22Rv1 (cell line): ENCODE results near the gene TEX55.
A peak's percentile ranks its signal among the peaks of the same experiment; 100 is the strongest.

Experiments
- ZFX ChIP-seq: fragments of 450-650 bp; IDR thresholded peaks from 2 replicates; pipeline ENCODE4 v1.6.1; 2017; ENCODE audit warnings: antibody characterized with exemption, borderline replicate concordance
- TF ChIP-seq, protein P1 (sequence below): fragments of 450-650 bp; IDR thresholded peaks from 2 replicates; pipeline ENCODE4 v1.5.1; 2017; ENCODE audit warnings: mild to moderate bottlenecking

DNA sequence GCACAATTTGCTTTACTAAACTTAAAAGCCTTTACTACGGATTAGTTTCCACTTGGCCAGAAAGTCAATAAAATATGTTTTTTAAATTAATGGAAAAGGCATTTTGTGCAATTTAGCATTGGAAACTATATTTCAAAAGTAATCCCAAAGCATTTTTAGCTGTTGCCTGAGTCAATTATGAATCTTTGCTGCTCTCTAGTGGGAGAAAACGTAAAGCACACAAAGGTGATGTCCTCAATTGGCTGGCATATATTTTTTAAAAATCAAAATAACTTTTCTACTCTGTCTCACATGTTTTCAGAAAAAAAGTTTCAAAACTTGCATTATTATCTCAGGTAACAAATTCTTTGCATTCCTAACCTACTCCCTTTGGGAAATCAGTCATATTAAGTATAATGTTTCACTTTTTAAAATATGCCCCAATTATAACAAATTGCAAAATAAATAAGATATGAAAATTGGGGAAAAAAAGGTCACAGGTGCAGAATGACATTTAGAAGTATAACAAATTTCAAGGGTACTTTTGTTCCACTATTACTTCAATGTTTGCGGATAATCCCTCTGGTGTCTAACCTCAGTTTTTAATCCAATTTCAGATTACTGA is 47.2 kb upstream of the TEX55 start:
- TF ChIP-seq, protein P1, sequence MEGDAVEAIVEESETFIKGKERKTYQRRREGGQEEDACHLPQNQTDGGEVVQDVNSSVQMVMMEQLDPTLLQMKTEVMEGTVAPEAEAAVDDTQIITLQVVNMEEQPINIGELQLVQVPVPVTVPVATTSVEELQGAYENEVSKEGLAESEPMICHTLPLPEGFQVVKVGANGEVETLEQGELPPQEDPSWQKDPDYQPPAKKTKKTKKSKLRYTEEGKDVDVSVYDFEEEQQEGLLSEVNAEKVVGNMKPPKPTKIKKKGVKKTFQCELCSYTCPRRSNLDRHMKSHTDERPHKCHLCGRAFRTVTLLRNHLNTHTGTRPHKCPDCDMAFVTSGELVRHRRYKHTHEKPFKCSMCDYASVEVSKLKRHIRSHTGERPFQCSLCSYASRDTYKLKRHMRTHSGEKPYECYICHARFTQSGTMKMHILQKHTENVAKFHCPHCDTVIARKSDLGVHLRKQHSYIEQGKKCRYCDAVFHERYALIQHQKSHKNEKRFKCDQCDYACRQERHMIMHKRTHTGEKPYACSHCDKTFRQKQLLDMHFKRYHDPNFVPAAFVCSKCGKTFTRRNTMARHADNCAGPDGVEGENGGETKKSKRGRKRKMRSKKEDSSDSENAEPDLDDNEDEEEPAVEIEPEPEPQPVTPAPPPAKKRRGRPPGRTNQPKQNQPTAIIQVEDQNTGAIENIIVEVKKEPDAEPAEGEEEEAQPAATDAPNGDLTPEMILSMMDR = peak; percentile 78
- TF ChIP-seq ZFX = no peak
